ES-I3 (cell line): Measurements from ENCODE around the gene RAB15.
A peak's percentile ranks its signal among the peaks of the same experiment; 100 is the strongest.

Experiments
- H3K36me3 ChIP-seq: 2 replicates; pipeline ENCODE4 v1.6.1; 2013; ENCODE audit warnings: mild to moderate bottlenecking, low read length, control low read depth, moderate library complexity; ENCODE audit not compliant: insufficient read depth
- H3K4me1 ChIP-seq: 2 replicates; pipeline ENCODE4 v1.6.1; 2013; ENCODE audit warnings: mild to moderate bottlenecking, control low read depth, low read length; ENCODE audit not compliant: insufficient read depth
- H3K9ac ChIP-seq: 2 replicates; pipeline ENCODE4 v1.6.1; 2013; ENCODE audit warnings: low read depth, mild to moderate bottlenecking, low read length, moderate library complexity
- H3K9me3 ChIP-seq: 2 replicates; pipeline ENCODE4 v1.6.1; 2013; ENCODE audit warnings: mild to moderate bottlenecking, low read length, moderate library complexity; ENCODE audit not compliant: control insufficient read depth, insufficient read depth

Gene RAB15

DNA sequence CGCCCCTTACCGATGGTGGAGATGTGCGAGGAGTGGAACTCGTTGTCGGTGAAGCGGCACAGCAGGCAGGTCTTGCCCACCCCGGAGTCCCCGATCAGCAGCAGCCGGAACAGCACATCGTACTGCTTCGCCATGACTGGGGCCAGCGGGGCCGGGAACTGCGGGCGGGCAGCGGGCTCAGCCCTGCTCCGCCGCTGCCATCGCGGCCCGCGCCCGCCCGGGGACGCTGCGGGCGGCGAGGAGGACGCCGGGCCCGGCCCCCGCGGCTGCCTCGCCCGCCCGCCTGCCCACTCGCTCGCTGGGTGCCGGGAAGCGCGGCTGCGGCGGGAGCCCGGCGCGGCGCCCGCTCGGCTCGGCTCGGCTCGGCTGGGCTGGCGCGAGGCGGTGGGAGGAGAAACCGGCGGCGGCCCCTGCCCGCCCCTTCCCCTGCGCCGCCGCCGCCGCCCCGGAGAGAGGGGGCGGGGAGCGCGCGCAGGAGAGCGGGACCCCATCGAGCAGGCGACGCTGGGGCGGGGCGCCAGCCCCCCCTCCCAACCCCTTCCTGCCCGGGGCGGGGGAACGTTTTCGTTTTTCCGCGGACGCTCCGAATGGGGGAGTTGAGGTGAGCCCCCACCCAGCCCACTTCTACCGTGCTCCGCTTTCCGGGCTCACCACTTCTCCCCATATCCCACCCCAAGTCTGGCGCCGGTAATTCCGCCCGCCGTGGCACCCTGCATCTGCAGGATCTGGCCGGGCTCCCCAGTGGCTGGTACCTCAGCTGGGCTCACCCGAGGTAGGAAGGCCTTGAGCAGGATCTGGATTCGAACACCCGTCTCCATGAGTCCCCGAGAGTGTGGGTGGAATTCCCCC, at the start of gene RAB15:
Gene RAB15, minus strand, starts transcription at position 394 of the 849 bp plus-strand sequence. Its CDS starts 260 bp downstream, at position 134.
- Histone ChIP-seq H3K36me3 (no peaks in the 10 kb centered on the region), H3K9me3 (no peaks in the 10 kb centered on the region), H3K9ac (peak within 1 kb of the TSS; percentile 75), H3K4me1 (peaks cover 31% of the 10 kb centered on the region)

- no peaks in the 10 kb centered on the region for H3K9me3 ChIP-seq
- H3K9ac ChIP-seq, result no peak overlapping the region
- H3K4me1 ChIP-seq, result no peaks in the 10 kb centered on the region
- H3K36me3 ChIP-seq, result no peaks in the 10 kb centered on the region
These were observed 47.9 kb upstream of the RAB15 start for GRCh38 chr14:65019944-65020566.

DNA sequence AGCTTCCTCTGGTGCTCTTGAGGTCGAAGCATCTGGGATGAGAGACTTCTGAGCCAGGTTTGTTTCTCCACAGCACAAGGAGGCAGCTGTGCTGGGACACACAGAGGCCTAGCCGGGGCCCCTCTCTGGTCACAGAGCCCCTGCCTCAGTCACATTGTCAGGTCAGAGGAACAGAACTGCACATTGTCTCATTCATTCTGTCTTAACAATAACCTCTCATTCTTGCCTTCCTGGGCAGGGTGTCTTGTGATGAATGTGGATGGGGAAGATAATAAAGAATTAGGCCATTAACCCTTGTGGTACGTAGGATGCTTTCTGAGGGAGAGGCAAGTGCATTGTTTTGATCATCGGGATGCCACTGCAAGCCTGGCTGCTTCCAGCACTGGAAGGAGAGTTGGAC, 44.3 kb upstream of the RAB15 start:
- Histone ChIP-seq H3K4me1 (no peaks in the 10 kb centered on the region), H3K9ac (no peak overlapping the region), H3K36me3 (no peaks in the 10 kb centered on the region; the same call in 1 of the 2 replicates), H3K9me3 (no peaks in the 10 kb centered on the region)

DNA sequence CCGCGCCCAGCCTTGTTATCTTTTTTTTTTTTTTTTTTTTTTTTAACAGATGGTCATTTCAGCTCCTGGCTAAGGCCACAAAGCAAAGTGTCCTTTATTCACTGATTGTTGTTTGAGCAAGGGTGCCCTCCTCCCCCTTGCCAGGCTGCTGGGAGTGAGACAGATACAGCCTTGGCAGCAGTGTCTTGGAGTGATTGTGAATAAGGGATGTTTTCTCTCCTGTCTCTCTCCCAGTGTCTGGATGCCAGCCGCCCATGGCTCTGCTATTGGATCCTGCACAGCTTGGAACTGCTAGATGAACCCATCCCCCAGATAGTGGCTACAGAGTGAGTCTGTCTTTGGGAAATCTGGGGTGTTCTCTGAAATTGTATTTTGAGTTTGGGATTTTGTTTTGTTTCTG, 43.3 kb upstream of the RAB15 start:
- no peaks in the 10 kb centered on the region for H3K4me1 ChIP-seq
- H3K36me3 ChIP-seq, result no peaks in the 10 kb centered on the region; the same call in 1 of the 2 replicates
- no peaks in the 10 kb centered on the region for H3K9me3 ChIP-seq
- no peak overlapping the region for H3K9ac ChIP-seq

DNA sequence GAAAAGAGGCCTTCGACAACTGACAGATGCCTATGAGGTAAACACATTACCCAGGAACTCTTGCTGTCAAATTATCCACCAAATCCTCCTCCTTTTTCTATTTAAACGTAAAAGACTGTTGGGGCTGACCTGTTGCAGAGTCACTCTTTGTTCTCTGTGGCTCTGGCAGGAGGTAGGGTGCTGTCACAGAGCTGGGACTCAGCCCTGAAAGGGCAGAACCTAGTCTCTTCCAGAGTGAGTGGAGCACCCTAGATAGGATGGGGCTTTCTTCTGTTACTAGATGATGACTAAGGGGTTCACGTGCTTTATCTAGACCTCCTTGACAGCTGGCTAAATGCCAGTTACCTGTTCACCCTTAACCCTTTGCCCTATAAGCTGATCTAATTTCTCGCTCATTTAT, 40.2 kb upstream of the RAB15 start:
- Histone ChIP-seq H3K9ac (no peak overlapping the region), H3K36me3 (no peaks in the 10 kb centered on the region; the same call in 1 of the 2 replicates), H3K9me3 (no peaks in the 10 kb centered on the region), H3K4me1 (peaks cover 8% of the 10 kb centered on the region)

DNA sequence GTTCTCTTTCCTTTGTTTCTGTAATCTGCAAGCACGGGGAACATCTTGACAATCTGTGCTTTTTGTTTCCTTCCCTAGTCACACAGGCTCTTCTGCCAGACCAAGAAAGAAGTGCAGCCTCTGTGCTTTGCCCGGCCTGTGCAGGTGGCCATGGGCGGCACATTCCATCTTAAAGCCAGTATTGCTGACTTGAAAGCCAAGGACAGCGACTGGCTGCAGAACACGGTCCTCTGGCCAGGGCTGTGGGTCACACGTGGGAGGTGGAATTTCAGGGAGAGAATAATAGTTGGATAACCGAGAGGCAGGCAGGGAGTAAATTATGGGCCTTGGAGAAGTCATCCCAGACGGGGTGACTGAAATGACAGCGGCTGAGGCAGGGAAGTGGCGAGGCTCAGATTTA, 39.4 kb upstream of the RAB15 start:
- Histone ChIP-seq H3K9me3 (no peaks in the 10 kb centered on the region), H3K4me1 (peaks cover 10% of the 10 kb centered on the region), H3K9ac (no peak overlapping the region), H3K36me3 (no peaks in the 10 kb centered on the region; the same call in 1 of the 2 replicates)

- Histone ChIP-seq H3K4me1 (peaks cover 18% of the 10 kb centered on the region), H3K36me3 (no peaks in the 10 kb centered on the region; the same call in 1 of the 2 replicates), H3K9me3 (no peaks in the 10 kb centered on the region), H3K9ac (no peak overlapping the region)
These were observed 38.2 kb upstream of the RAB15 start for GRCh38 chr14:65010211-65010931.

- Histone ChIP-seq H3K36me3 (no peaks in the 10 kb centered on the region), H3K9me3 (no peaks in the 10 kb centered on the region), H3K9ac (no peak overlapping the region), H3K4me1 (peaks cover 31% of the 10 kb centered on the region)
These were observed 35.1 kb upstream of the RAB15 start for GRCh38 chr14:65007202-65007601.

GRCh38 chr14:65006261-65006721, 34.2 kb upstream of the RAB15 start:
- H3K9ac ChIP-seq, result no peak overlapping the region
- H3K4me1 ChIP-seq, result peaks cover 31% of the 10 kb centered on the region
- H3K36me3 ChIP-seq, result no peaks in the 10 kb centered on the region
- no peaks in the 10 kb centered on the region for H3K9me3 ChIP-seq

DNA sequence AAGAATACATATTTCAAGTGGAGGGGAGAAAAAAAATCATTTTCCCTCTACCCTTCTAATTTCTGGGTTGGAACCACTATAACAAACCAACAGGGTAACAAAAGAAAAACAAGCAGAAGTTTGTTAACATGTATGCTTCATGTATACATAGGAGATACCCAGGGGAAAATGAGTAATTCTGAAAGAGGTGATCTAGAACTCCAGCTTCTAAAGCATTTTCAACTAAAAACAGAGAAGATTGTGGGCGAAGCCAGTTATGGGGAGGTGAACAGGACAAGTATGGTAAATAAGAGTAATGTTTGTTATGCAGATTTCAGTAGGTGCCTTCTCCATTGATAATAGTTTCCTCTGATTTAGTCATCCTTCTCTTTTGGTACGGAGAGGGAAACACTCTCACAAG, 31.3 kb upstream of the RAB15 start:
- peaks cover 33% of the 10 kb centered on the region for H3K4me1 ChIP-seq
- H3K9ac ChIP-seq, result no peak overlapping the region
- no peaks in the 10 kb centered on the region for H3K9me3 ChIP-seq
- H3K36me3 ChIP-seq, result no peaks in the 10 kb centered on the region

DNA sequence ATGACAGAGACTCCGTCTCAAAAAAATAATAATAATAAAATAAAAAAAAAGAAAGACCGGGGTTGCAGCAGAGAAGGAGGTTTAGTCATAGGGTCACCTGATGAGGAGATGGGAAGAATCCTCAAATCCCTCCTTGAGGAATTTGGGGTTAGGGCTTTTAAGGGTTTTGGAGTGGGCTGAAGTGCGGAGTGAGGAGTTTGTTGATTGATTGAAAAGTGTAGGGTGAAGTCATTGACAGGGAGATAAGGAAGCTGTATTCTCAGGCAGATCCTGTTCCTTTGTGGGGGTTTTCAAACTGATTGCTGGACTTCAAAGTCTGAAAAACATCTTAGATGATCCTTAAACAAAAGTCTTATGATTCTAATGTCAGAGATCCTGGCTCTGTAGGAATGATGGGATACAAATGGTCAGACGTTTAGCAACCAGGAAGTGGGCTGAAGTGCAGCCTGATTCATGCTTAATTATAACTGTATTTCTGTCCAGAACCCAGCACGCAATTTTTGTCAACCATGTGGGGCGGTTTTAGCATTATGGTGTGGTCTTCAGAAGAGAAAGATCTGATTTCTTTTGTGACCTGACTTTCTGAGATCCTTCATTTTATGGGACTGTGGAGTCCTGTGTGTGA, 30.6 kb upstream of the RAB15 start:
- H3K4me1 ChIP-seq, result peaks cover 36% of the 10 kb centered on the region
- H3K36me3 ChIP-seq, result no peaks in the 10 kb centered on the region
- H3K9ac ChIP-seq, result no peak overlapping the region
- H3K9me3 ChIP-seq, result no peaks in the 10 kb centered on the region

DNA sequence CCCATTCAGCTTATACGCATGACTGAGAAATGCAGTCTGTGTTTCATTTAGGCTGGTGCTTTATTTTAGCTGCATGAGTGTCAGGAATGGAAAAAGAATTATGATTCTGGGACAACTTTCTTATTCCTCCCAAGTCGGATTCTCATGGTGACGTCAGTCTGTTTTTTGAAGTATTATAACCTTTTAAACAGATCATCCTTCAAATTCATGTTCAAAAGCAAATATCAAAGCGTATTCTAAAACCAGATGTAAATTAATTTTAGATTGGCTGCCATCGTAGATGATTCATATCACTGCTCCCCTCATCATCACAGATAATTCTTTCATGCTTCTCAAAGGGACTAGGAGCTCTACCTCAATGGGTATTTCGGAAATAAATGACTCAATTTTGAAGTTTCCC, 29.6 kb upstream of the RAB15 start:
- Histone ChIP-seq H3K9ac (no peak overlapping the region), H3K4me1 (peaks cover 33% of the 10 kb centered on the region), H3K9me3 (peaks cover 2% of the 10 kb centered on the region; the same call in 1 of the 2 replicates), H3K36me3 (no peaks in the 10 kb centered on the region)

DNA sequence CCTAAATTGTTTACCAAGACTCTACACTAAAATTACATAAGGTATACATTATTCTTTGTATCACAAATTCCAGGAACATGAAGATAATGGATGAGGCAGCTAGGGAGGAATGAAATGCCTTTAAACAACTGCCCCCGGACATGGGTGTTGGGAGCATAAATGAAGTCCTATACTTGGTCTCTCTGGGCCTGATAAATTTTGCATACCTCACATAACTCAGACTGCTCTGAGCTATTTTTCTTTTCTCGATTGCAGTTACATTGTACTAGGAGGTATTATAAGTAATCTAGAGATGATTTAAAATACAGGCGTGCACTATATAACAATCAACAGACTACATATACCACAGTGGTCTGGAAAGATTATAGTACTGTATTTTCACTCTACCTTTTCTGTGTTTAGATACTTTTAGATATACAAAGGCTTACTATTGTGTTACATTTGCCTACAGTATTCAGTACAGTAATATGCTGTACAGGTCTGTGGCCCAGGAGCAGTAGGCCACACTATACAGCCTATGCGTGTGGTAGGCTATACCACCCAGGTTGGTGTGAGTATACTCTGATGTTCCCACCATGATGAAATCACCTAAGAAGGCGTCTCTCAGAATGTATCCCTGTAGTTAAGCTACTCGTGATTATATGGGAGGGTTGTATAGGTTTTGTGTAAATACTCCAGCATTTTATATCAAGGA, 28.9 kb upstream of the RAB15 start:
- no peaks in the 10 kb centered on the region for H3K36me3 ChIP-seq
- H3K9me3 ChIP-seq, result peaks cover 2% of the 10 kb centered on the region; the same call in 1 of the 2 replicates
- peaks cover 30% of the 10 kb centered on the region for H3K4me1 ChIP-seq
- no peak overlapping the region for H3K9ac ChIP-seq
